NCI-H187 treated with DMSO at 0.1 percent for 48 hours (cell line): ENCODE results near the gene NAT9.

ENCODE experiments used
- DNase-seq: peaks from one replicate; lab custom pipeline; 2025; lab: John Stamatoyannopoulos, UW

NAT9 gene

GRCh38 chr17:74761419-74761818 is 14.7 kb downstream of the NAT9 start:
- DNase-seq: no peak

GRCh38 chr17:74760404-74761105 is 15.6 kb downstream of the NAT9 start:
- no peak for DNase-seq

DNA sequence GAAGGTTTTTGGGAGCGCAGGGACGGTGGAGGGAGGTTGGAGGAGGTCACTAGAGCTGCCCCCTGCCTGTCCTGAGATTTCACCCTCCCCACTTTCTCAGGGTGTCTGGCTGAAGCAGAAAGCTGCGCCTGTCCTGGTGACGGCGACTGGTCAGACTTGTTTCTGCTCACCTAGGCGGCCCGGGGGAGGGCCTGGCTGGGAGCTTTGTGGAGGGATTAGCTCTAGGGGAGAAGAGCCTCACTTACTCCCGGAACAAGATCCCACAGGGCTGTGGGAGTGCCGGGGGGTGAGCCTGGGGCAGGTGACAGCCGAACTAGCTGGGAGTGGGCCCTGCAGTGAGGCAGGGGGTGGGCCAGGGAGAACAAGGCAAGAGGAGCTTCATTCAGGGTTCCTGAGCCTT is 16.2 kb downstream of the NAT9 start:
- no peak for DNase-seq

DNA sequence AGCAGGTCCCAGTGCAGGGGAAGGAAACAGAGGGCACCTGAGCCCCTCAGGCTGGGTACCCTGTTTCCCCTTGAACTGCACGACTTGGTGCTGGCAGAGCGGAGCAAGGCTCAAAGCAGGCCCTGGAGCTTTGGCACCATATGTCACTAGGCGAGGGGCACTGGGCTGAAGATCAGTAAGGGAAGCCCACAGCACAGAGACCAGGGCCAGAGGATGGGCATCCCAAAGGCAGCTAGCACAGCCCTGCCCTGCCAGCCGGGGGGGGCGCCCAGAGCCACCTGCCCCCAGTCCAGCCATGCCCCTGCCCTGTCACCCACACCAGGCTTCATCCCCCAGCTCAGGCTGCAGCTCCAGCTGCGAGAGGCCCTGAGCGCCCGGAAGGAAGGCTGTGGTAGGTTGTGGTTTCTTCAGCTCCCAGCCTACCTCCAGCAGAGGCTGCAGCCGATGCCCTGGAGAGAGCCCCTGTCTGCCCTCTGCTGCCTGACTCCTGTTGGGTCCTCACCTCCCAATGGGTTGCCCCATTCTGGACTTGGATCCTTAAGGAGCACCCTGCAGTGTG is 16.8 kb downstream of the NAT9 start:
- no peak for DNase-seq

DNA sequence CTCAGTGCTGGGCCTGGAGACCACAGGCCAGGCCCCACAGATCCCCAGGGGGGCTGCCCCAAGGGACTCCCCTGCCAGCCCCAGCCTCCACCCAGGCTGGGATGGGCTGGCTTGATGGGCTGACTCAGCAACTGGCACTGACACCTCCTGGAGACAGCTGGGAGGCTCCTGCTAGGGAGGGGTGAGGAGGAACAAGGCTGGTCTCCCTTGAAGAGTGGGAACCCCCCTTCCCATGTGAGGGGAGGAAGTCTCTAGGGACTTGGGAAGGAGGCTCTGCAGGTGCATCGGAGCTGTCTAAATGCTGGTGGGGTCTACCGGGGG is 17.3 kb downstream of the NAT9 start:
- DNase-seq: no peak

- no peak for DNase-seq
These were observed 18.0 kb downstream of the NAT9 start for GRCh38 chr17:74757931-74758847.

DNA sequence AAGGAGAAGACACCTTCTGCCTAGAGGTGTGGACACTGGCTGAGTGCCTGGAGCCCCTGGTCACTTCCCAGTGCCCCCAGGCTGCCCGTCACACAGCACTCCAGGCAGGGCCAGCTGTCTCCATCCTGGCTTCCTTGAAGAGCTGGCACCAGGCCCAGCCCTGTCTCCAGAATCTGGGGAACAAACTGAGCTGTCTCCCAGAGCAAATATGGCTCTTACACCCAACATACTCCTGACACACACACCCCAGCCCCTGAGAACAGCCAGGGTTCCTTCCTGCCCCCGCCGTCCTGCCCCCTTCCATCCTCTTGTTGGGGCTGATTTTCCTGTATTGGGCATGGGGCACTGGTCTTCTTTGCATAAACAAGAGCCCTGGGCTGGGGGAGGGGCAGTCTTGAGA is 18.6 kb downstream of the NAT9 start:
- no peak for DNase-seq

DNA sequence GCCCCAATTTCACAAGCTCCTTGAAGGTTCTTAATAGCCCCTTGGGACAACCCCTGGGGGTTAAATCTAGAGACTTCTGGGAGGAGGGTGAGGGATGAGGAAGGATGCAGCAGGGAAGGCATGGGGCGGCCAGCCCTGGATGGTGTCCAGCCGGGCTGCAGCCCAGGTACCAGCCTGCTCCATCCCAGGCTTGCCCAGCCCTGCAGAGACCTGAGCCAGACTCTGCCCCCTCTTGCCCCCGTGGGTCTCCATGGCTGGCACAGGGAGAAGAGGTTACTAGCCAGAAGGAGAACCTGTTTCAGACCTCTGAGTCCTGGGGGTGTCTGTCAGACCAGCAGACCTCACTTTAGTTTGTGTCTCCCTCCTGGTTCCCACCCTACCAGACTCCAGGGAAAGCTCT is 19.3 kb downstream of the NAT9 start:
- no peak for DNase-seq

- DNase-seq: no peak
These were observed 20.6 kb downstream of the NAT9 start for GRCh38 chr17:74755533-74755932.

DNA sequence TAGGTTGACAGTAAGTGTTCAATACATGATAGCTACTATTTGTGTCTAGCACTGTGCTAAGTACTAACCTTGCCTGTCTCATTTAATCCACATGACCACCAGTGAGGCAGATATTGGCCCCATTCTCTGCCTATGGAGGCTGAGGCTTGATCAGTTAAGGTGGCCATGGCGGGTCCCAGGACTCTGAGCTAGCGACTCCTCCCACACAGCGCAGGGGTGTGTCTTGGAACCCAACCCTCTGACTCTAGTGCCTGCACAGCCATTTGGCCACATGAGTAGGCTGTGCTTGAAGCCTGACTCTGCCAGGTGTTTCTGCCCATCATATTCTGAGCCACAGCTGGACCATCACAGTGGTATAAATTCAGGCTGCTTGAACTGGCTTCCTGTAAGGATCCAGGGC is 21.3 kb downstream of the NAT9 start:
- DNase-seq: no peak

DNA sequence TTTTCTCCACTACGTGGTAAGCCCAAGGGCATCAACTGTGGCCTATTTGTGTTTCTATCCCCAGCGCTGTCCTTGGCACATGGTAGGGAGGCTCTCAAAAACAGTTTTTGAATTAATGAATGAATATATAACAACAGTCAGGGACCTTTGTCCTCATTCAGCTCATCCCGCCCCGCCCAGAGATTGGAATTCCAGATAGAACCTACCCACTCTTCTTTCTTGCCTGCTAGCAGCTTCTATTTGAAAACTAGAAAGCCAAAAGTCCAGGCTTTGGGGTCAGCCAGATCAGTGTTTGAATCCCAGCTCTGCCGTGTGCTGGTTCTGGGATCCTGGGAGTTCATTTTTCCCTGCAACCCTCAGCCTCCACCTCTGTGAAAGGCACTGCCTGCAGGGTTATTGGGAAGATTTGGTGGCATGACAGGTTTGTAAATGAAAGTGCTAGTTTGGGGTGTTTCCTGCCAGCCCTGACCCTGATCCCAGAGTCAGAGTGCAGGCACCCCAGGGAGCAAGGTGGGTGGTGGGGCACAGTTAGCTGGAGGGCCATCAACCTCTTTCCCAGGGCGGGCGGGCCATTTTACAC is 23.2 kb downstream of the NAT9 start:
- no peak for DNase-seq

- DNase-seq: no peak
These were observed 23.7 kb downstream of the NAT9 start for GRCh38 chr17:74752415-74752814.

GRCh38 chr17:74750327-74751069 is 25.6 kb downstream of the NAT9 start:
- DNase-seq: no peak

- DNase-seq: no peak
These were observed 26.2 kb downstream of the NAT9 start for GRCh38 chr17:74750039-74750326.

GRCh38 chr17:74749279-74750038 is 26.7 kb downstream of the NAT9 start:
- no peak for DNase-seq

DNA sequence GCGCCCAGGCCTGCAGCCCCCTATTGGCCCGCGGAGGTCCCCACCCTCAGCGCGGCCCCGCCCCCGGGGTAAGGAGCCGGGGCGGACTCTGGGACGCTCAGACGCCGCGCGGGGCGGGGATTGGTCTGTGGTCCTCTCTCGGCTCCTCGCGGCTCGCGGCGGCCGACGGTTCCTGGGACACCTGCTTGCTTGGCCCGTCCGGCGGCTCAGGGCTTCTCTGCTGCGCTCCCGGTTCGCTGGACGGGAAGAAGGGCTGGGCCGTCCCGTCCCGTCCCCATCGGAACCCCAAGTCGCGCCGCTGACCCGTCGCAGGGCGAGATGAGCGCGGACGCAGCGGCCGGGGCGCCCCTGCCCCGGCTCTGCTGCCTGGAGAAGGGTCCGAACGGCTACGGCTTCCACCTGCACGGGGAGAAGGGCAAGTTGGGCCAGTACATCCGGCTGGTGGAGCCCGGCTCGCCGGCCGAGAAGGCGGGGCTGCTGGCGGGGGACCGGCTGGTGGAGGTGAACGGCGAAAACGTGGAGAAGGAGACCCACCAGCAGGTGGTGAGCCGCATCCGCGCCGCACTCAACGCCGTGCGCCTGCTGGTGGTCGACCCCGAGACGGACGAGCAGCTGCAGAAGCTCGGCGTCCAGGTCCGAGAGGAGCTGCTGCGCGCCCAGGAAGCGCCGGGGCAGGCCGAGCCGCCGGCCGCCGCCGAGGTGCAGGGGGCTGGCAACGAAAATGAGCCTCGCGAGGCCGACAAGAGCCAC is 27.4 kb downstream of the NAT9 start, which contains the start of gene NHERF1:
NHERF1 (plus strand) TSS at position 100 of the 750 bp plus-strand sequence; CDS start at position 319, 219 bp downstream.
- DNase-seq: peak; percentile 37

- no peak for DNase-seq
These were observed 27.9 kb downstream of the NAT9 start for GRCh38 chr17:74748279-74748528.

GRCh38 chr17:74746922-74747321 is 29.2 kb downstream of the NAT9 start:
- no peak for DNase-seq

- no peak for DNase-seq
These were observed 29.8 kb downstream of the NAT9 start for GRCh38 chr17:74746376-74746775.

DNA sequence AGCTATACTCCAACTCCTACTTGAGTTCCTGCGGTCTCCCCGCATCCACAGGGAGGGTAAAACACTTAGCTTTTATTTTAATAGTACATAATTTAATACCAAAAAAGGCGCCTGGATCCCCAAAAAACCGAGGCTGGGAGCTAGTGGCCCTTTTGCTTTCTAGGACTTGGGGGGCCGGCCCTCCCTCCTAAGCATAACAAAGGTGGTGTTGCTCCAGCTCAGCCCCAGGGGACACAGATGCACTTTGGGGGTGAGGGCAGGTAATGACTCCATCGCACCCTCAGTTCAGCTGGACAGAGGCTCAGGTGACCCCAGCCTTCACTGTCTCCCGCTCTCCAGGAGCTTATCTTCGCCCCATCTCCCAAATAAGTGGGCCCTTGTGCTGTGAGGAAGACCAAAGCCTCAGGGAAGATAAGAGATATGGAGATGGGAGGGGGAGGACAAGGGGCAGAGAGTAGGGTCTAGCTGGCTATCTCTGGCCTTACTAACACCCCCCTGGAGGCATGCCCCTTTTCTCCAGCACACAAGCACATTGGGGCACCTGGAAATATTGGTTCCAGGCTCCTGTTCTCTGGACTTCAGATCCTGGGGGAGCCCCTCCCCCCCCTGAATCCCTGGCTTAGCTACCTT is 30.5 kb downstream of the NAT9 start:
- DNase-seq: no peak
